K562 (cell line): ENCODE data around the gene NDUFS8. TPM values are rescaled to one million over a fixed set of nuclear protein-coding genes. Genes with fewer than 3 reads are reported as not detected.

Source experiments
- CBX3 ChIP-seq, 2 experiments: IDR thresholded peaks; 1 replicate in 1 of 2; 2 replicates in 1 of 2; pipeline ENCODE4 v1.6.1; 2012; ENCODE audit warnings: inconsistent platforms in 2 of 2, low read length in 2 of 2, borderline replicate concordance in 1 of 2, control low read depth in 1 of 2
- CHD4 ChIP-seq: fragments of 200-600 bp; sonication (generic); IDR thresholded peaks from 3 replicates; pipeline ENCODE4 v1.6.1; 2012; ENCODE audit warnings: low read depth, mild to moderate bottlenecking, mixed read lengths, low read length, inconsistent platforms; ENCODE audit not compliant: insufficient read depth, insufficient replicate concordance, poor library complexity, severe bottlenecking
- DACH1 ChIP-seq: fragments of 450-650 bp; IDR thresholded peaks from 2 replicates; pipeline ENCODE4 v1.6.1; 2018; ENCODE audit not compliant: partially characterized antibody
- HMGN3 ChIP-seq: IDR thresholded peaks from 2 replicates; pipeline ENCODE4 v1.6.1; 2011; ENCODE audit warnings: borderline replicate concordance, low read depth, mild to moderate bottlenecking, mixed read lengths, low read length; ENCODE audit not compliant: insufficient read length; ENCODE audit errors: extremely low read depth
- JUND ChIP-seq, 2 experiments: IDR thresholded peaks; 2 replicates in 1 of 2; 3 replicates in 1 of 2; pipeline ENCODE4 v1.6.1; 2011; ENCODE audit warnings: borderline replicate concordance in 2 of 2, low read depth in 2 of 2, low read length in 2 of 2, improper control_type of control experiment in 1 of 2, missing biosample characterization in 1 of 2, missing genetic modification characterization in 1 of 2, missing genetic modification reagents in 1 of 2
- MYNN ChIP-seq, 2 experiments: sonication (generic); formaldehyde crosslinking in 1 of 2; IDR thresholded peaks; 2 replicates each; pipeline versions ENCODE4 v1.5.0 to v1.6.1; 2016 to 2020; ENCODE audit warnings: antibody characterized with exemption in 1 of 2, missing genetic modification reagents in 1 of 2
- SMAD2 ChIP-seq: fragments of 150-350 bp; IDR thresholded peaks from 2 replicates; pipeline ENCODE4 v1.6.1; 2014; ENCODE audit warnings: low read depth, mild to moderate bottlenecking, low read length
- SMAD3 ChIP-seq: fragments of 450-650 bp; formaldehyde crosslinking; conservative IDR thresholded peaks from 2 replicates; pipeline ENCODE4 v1.4.0; 2020; ENCODE audit warnings: mild to moderate bottlenecking
- SREBF2 ChIP-seq: sonication (generic); formaldehyde crosslinking; IDR thresholded peaks from 2 replicates; pipeline ENCODE4 v1.4.0; 2020; ENCODE audit warnings: mild to moderate bottlenecking, missing genetic modification reagents
- ZNF354B ChIP-seq: fragments of 250-450 bp; sonication (Bioruptor Pico); IDR thresholded peaks from 2 replicates; pipeline ENCODE4 v1.4.0; 2020
- ZNF584 ChIP-seq: fragments of 200-800 bp; sonication (Bioruptor generic); IDR thresholded peaks from 2 replicates; pipeline ENCODE4 v1.6.1; 2016; ENCODE audit warnings: low read depth, mild to moderate bottlenecking, missing genetic modification characterization, missing compliant biosample characterization
- ZNF668 ChIP-seq: fragments of 250-450 bp; sonication (Bioruptor Pico); IDR thresholded peaks from 2 replicates; pipeline ENCODE4 v1.8.0; 2022; ENCODE audit warnings: mild to moderate bottlenecking, inconsistent platforms
- ZNF76 ChIP-seq: fragments of 250-450 bp; sonication (Bioruptor Pico); IDR thresholded peaks from 2 replicates; pipeline ENCODE4 v1.4.0; 2020; ENCODE audit warnings: mild to moderate bottlenecking, moderate library complexity, borderline replicate concordance
- polyA plus RNA-seq, 8 experiments: library from polyadenylated mRNA; depleted of rRNA in 4 of 8; stranded (reverse) in 5 of 8; unstranded in 3 of 8; fragments of >200 nt; fragmentation: Nextera tagmentation in 2 of 8; fragmentation: Illumina TruSeq in 1 of 8; extraction: Ambion mirVana in 2 of 8; extraction: Trizol in 1 of 8; gene quantifications; 2 replicates each; pipeline versions ENCODE4 v1.2.1 to v1.2.3, GENCODE V29; 2011 to 2014; ENCODE audit warnings: inconsistent platforms in 1 of 8, missing spikeins in 1 of 8
- total RNA-seq, 7 experiments: library from RNA; depleted of rRNA in 6 of 7; stranded (reverse); fragments of >200 nt in 6 of 7; fragmentation: Illumina TruSeq in 2 of 7; extraction: Trizol in 2 of 7; gene quantifications; 2 replicates each; pipeline versions ENCODE4 v1.2.1 to v1.2.3, GENCODE V29; 2011 to 2021; ENCODE audit warnings: low replicate concordance in 1 of 7
- TF ChIP-seq, protein P1 (sequence below), 2 experiments: fragments of 450-650 bp in 1 of 2; sonication (generic) in 1 of 2; formaldehyde crosslinking in 1 of 2; IDR thresholded peaks; 2 replicates each; pipeline versions ENCODE4 v1.7.1 to v1.9.0; 2016 to 2022; ENCODE audit warnings: inconsistent platforms in 1 of 2, mild to moderate bottlenecking in 1 of 2, missing genetic modification reagents in 1 of 2
- TF ChIP-seq, protein P2 (sequence below): fragments of 250-450 bp; sonication (Bioruptor Pico); IDR thresholded peaks from 2 replicates; pipeline ENCODE4 v1.4.0; 2020; ENCODE audit warnings: borderline replicate concordance

Gene NDUFS8
- total and polyA plus RNA-seq, 9 of the 15 experiments (the other 6 are each of a cell fraction or from before 2014, with no cell fraction given): 36.5 to 351 (median 101) TPM

DNA sequence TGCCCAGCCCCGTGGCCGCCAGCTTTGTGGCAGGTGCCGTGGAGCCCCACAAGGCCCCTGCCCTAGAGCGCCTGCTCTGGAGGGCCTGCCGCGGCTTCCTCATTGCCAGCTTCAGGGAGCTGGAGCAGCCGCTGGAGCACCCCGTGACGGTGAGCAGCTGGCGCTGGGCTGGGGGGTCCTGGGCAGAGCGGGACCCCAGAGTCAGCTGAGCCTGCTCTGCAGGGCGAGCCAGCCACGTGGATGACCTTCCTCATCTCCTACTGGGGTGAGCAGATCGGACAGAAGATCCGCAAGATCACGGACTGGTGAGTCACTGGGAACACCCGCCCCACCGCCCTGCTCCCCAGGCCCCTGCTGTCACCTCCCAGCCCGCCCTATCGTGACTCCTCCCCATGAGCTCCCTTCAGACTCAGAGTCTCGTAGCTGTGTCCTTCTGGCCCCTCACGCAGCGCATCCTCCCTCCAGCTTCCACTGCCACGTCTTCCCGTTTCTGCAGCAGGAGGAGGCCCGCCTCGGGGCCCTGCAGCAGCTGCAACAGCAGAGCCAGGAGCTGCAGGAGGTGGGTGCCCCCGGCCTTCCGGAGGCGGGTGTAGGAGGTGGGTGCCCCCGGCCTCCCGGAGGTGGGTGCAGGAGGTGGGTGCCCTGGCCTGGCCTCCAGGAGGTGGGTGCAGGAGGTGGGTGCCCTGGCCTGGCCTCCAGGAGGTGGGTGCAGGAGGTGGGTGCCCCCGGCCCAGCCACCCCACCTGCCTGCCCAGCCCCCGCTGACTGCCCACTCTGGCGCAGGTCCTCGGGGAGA lies 13.1 kb downstream of the NDUFS8 start (continued):
- TF ChIP-seq ZNF76 (CRISPR knock-in tag) (no peak), MYNN (IDR thresholded peaks at IDR 0.05) (peak; percentile 82; the same call in 1 of the 2 replicates), MYNN (CRISPR knock-in tag; IDR thresholded peaks at IDR 0.05) (no peak), SMAD3 (CRISPR knock-in tag) (no peak), ZNF668 (CRISPR knock-in tag) (no peak), JUND (IDR thresholded peaks at IDR 0.05; ENCODE audit: borderline replicate concordance, low read depth, low read length) (peak; percentile 98), JUND (tag; IDR thresholded peaks at IDR 0.05; ENCODE audit: borderline replicate concordance, low read depth, low read length) (peak; percentile 95), CHD4 (peak; percentile 53), DACH1 (peak; percentile 49), SMAD2 (no peak), ZNF584 (CRISPR knock-in tag) (no peak), CBX3 (IDR thresholded peaks at IDR 0.05; ENCODE audit: borderline replicate concordance in 1 of 2, low read length in 2 of 2) (peak in 1 of 2 experiments; percentile 45; a peak in 1 of 3 replicates), ZNF354B (CRISPR knock-in tag) (no peak), HMGN3 (peak; percentile 62), SREBF2 (CRISPR knock-in tag) (no peak)
- TF ChIP-seq, protein P1, sequence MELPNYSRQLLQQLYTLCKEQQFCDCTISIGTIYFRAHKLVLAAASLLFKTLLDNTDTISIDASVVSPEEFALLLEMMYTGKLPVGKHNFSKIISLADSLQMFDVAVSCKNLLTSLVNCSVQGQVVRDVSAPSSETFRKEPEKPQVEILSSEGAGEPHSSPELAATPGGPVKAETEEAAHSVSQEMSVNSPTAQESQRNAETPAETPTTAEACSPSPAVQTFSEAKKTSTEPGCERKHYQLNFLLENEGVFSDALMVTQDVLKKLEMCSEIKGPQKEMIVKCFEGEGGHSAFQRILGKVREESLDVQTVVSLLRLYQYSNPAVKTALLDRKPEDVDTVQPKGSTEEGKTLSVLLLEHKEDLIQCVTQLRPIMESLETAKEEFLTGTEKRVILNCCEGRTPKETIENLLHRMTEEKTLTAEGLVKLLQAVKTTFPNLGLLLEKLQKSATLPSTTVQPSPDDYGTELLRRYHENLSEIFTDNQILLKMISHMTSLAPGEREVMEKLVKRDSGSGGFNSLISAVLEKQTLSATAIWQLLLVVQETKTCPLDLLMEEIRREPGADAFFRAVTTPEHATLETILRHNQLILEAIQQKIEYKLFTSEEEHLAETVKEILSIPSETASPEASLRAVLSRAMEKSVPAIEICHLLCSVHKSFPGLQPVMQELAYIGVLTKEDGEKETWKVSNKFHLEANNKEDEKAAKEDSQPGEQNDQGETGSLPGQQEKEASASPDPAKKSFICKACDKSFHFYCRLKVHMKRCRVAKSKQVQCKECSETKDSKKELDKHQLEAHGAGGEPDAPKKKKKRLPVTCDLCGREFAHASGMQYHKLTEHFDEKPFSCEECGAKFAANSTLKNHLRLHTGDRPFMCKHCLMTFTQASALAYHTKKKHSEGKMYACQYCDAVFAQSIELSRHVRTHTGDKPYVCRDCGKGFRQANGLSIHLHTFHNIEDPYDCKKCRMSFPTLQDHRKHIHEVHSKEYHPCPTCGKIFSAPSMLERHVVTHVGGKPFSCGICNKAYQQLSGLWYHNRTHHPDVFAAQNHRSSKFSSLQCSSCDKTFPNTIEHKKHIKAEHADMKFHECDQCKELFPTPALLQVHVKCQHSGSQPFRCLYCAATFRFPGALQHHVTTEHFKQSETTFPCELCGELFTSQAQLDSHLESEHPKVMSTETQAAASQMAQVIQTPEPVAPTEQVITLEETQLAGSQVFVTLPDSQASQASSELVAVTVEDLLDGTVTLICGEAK (IDR thresholded peaks at IDR 0.05): no peak
- TF ChIP-seq, protein P1 (CRISPR knock-in tag; IDR thresholded peaks at IDR 0.05): no peak
- TF ChIP-seq, protein P2, sequence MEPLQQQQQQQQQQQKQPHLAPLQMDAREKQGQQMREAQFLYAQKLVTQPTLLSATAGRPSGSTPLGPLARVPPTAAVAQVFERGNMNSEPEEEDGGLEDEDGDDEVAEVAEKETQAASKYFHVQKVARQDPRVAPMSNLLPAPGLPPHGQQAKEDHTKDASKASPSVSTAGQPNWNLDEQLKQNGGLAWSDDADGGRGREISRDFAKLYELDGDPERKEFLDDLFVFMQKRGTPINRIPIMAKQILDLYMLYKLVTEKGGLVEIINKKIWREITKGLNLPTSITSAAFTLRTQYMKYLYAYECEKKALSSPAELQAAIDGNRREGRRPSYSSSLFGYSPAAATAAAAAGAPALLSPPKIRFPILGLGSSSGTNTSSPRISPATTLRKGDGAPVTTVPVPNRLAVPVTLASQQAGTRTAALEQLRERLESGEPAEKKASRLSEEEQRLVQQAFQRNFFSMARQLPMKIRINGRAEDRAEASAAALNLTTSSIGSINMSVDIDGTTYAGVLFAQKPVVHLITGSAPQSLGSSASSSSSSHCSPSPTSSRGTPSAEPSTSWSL (CRISPR knock-in tag): no peak
